ENCODE data around the gene TTLL11. TPM values are rescaled to one million over a fixed set of nuclear protein-coding genes. Genes with fewer than 3 reads are reported as not detected.

Gene TTLL11
- total RNA-seq, 1 donor, result 7.3 TPM

DNA sequence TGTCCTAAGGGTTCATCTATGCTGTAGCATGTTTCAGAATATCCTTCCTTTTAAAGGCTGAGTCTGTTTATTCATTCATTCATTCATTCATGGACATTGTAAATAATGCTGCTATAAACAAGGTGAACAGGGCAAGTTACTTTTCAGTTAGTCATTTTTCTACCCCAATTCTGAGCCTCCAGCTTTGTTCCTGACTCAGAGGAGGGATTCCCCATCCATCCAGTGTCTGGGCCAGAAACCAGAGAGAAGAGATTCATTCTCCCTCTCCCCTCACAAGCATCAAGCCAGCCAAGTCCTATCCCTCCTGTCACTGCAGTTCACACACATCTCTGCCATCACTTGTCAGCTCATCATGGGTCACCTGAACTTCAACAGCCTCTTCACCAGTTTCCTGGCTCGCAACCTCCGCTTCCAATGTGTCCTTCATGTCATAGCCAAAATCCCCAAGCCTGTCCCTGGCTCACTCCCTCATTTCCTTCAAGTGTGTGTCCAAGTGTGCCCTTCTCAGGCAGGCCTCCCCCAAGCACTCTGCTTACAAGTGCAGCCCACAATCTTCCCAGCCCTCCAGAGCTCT is 203.0 kb downstream of the TTLL11 start:
- TF ChIP-seq, protein P1, sequence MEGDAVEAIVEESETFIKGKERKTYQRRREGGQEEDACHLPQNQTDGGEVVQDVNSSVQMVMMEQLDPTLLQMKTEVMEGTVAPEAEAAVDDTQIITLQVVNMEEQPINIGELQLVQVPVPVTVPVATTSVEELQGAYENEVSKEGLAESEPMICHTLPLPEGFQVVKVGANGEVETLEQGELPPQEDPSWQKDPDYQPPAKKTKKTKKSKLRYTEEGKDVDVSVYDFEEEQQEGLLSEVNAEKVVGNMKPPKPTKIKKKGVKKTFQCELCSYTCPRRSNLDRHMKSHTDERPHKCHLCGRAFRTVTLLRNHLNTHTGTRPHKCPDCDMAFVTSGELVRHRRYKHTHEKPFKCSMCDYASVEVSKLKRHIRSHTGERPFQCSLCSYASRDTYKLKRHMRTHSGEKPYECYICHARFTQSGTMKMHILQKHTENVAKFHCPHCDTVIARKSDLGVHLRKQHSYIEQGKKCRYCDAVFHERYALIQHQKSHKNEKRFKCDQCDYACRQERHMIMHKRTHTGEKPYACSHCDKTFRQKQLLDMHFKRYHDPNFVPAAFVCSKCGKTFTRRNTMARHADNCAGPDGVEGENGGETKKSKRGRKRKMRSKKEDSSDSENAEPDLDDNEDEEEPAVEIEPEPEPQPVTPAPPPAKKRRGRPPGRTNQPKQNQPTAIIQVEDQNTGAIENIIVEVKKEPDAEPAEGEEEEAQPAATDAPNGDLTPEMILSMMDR (IDR thresholded peaks at IDR 0.05; ENCODE audit: insufficient read depth, low read length), result no peak
- no peak overlapping the region for H3K4me3 ChIP-seq (ENCODE audit: low read depth, low read length)
- peak; percentile 49 for DNase-seq (ENCODE audit: low read depth)

DNA sequence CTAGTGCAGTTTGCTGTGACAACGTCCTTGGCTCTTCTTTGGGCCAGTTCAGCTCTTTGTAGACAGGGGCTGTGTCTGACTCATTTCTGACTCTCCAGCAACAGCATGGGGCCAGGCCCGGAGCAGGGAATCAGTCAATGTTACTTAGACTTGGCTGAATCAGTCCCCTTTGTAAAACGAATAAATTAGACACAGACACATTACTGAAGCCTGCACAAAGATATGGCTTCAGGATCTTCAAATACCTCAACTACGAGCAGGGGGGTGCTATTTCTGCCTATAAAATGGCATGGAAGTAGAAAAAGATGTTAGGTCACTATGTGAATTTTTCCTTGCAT is 204.7 kb downstream of the TTLL11 start:
- peak; percentile 78 for DNase-seq (ENCODE audit: low read depth)
- TF ChIP-seq, protein P1 (IDR thresholded peaks at IDR 0.05; ENCODE audit: insufficient read depth, low read length), result peak; percentile 46
- no peak overlapping the region for H3K4me3 ChIP-seq (ENCODE audit: low read depth, low read length)

DNA sequence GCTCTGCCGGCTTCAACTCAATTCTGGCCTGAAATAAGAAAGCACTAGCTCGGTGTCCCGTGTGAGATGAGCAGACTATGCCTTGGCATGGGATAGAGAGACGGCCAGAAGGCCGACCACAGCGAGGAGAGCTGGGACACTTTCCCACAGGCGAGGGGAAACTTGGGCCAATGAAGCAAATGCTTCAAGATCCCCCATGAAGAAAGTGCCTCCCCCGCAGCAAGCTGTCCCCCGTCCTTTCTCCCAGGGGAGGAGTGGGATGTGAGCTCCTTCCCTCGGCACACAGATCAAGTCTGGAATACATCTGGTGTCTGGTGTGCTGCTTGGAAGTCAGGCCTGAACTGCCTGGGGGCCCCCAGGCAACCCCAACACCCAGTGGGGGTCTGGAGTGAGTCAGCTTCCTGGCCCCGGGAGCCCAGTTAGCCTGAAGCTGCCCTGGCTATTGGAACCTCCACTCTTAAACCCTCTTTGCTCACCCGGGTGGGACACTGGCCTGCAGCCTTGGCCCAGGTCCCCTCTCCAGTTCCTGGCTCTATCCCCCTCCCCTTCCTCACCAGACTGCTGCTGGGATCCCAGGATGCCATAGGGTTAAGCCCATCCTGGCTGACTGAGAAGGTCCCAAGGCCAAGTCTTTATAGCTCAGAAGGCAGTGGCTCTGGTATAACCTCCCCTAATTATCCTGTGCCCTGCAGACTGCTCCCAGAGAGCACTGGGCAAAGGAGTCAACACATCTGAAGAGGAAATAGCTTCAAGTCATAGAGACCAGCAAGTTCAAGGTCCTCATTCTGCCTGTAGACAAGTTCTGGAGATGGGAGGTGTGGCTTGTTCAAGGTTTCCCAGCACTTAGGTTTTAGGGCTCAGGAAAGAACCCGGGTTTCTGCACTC is 205.3 kb downstream of the TTLL11 start:
- no peak for DNase-seq (ENCODE audit: low read depth)
- TF ChIP-seq, protein P1 (IDR thresholded peaks at IDR 0.05; ENCODE audit: insufficient read depth, low read length), result no peak
- H3K4me3 ChIP-seq (ENCODE audit: low read depth, low read length), result no peak overlapping the region

DNA sequence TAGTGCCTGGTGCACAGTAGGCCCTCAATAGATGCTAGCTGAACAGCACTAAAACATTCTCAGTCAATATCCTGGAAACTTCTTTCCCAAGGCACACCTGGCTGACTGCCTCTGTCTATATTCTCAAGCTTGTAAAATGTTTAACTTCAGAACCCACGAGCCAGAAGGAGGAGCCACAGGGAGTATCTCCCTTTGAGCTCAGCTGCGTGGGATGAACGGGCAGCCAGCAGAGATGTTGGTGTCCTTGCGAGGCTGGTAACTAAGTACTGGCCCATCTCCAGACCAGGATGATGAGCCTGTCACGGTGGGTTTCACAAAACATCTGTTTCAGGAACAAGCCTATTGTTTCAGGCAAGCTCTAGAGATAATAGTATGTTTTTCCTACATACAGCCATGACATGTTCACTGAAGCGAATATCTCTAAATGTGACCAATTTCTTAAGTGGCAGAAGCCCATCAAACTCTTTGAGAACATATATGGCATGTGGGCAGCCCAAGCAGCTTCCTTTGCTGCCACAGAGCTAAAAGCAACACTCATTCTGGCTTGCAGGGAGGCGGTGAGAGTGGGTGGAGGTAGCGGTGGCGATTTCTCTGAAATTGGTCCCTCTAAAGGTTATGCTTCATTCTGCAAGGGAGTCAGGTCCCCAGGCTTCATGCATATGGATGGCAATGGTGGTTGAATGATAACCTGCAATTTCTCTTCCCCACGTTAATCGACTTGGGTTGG is 206.2 kb downstream of the TTLL11 start:
- DNase-seq (ENCODE audit: low read depth), result no peak
- TF ChIP-seq, protein P1 (IDR thresholded peaks at IDR 0.05; ENCODE audit: insufficient read depth, low read length), result no peak
- no peak overlapping the region for H3K4me3 ChIP-seq (ENCODE audit: low read depth, low read length)

DNA sequence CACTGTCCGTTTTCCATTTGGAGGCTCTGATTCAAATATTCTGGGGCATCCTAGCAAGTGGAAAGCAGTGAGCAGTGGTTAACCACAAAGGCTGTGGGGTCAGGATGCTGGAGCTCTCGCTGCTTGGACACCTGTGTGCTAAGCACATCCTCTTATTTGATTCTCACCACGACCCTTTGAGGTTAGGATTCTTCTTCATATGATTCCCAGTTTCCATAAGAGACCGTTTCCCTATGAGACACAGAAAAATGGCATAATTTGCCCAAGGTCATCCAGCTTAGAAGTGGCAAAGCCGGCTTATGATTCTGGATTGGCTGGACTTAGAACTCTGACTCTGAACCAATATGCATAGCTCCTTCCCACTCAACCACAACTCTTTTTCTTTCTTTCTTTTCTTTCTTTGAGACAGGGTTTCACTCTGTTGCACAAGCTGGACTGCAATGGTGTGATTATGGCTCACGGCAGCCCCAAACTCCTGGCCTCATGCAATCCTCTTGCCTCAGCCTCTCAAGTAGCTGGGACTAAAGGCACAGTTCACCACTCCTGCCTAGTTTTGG is 207.7 kb downstream of the TTLL11 start:
- H3K4me3 ChIP-seq (ENCODE audit: low read depth, low read length), result no peak overlapping the region
- peak; percentile 49 for DNase-seq (ENCODE audit: low read depth)
- TF ChIP-seq, protein P1 (IDR thresholded peaks at IDR 0.05; ENCODE audit: insufficient read depth, low read length), result no peak

DNA sequence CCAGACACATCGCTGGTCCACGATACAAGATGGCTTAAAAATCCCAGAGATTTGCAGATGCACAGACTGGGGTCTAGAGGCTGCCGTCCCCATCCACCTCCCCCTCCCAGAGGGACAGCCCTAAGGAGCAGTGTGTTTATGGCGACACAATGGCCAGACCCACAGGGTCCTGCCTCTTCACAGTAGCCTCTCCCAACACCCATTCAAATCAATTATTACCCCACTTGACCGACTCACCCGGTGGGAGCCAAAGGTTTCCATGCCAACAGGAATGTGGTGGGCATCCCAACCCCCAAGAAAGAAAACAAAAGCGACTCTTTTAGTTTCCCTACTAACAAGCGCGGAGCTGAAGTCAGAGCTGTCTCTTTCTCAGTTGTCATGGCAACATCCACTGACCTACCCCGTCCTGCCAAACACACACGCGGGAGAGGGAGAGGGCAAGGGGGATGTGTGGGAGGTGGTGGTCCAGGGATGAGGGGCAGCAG is 209.0 kb downstream of the TTLL11 start:
- TF ChIP-seq, protein P1 (IDR thresholded peaks at IDR 0.05; ENCODE audit: insufficient read depth, low read length), result no peak
- no peak overlapping the region for H3K4me3 ChIP-seq (ENCODE audit: low read depth, low read length)
- no peak for DNase-seq (ENCODE audit: low read depth)
